GM18861 (cell line): ENCODE measurements around the gene NHERF2.
"Not testable (repeated sequence)": the region's sequence is repeated elsewhere in the genome, so short reads cannot be mapped to it uniquely, and the experiment has no call there.

Source experiments
- ATAC-seq: cut with Tn5 transposase; IDR thresholded peaks from one replicate; pipeline ENCODE4 v1.9.1; 2021; ENCODE audit not compliant: unreplicated experiment

Gene NHERF2

GRCh38 chr16:2025878-2026460 lies 733 bp upstream of the NHERF2 start:
- no peak for ATAC-seq

GRCh38 chr16:2027024-2028010 lies 615 bp downstream of the NHERF2 start:
- ATAC-seq, result no peak

- ATAC-seq, result no peak
These were observed 1.4 kb downstream of the NHERF2 start for GRCh38 chr16:2028146-2028545.

- no peak for ATAC-seq
These were observed 2.0 kb downstream of the NHERF2 start for GRCh38 chr16:2028620-2029220.

- no peak for ATAC-seq
These were observed 2.6 kb downstream of the NHERF2 start for GRCh38 chr16:2029350-2029749.

GRCh38 chr16:2030036-2030435 lies 3.3 kb downstream of the NHERF2 start:
- no peak for ATAC-seq

- no peak for ATAC-seq
These were observed 4.4 kb downstream of the NHERF2 start for GRCh38 chr16:2031081-2031577.

- no peak for ATAC-seq
These were observed 5.8 kb downstream of the NHERF2 start for GRCh38 chr16:2032285-2033056.

- ATAC-seq, result no peak
These were observed 6.6 kb downstream of the NHERF2 start for GRCh38 chr16:2033057-2033908.

- ATAC-seq, result not testable (repeated sequence)
These were observed 7.4 kb downstream of the NHERF2 start for GRCh38 chr16:2033909-2034695.

- ATAC-seq, result no peak
These were observed 8.2 kb downstream of the NHERF2 start for GRCh38 chr16:2034696-2035430.

- ATAC-seq, result no peak
These were observed 8.9 kb downstream of the NHERF2 start for GRCh38 chr16:2035431-2036199.

- ATAC-seq, result no peak
These were observed 9.7 kb downstream of the NHERF2 start for GRCh38 chr16:2036200-2036966.

- no peak for ATAC-seq
These were observed 10.4 kb downstream of the NHERF2 start for GRCh38 chr16:2037115-2037514.

- no peak for ATAC-seq
These were observed 11.1 kb downstream of the NHERF2 start for GRCh38 chr16:2037647-2038381.
